ENCODE measurements around the gene SYNE4. TPM values are rescaled to one million over a fixed set of nuclear protein-coding genes. Genes with fewer than 3 reads are reported as not detected.

Gene SYNE4
- total and polyA plus RNA-seq, 2 of the 13 experiments (the other 11 are each of a cell fraction or from before 2014, with no cell fraction given), result 13.7 to 23.0 TPM

- TF ChIP-seq DMTF1 (CRISPR knock-in tag; IDR thresholded peaks at IDR 0.05) (no peak), NR2F6 (IDR thresholded peaks at IDR 0.05) (no peak), NR2F6 (CRISPR knock-in tag; IDR thresholded peaks at IDR 0.05) (no peak)
Observed at GRCh38 chr19:35986111-35986510, 22.5 kb downstream of the SYNE4 start (continued).

GRCh38 chr19:35983177-35983576, 25.4 kb downstream of the SYNE4 start:
- Histone ChIP-seq H3K9me3 (ENCODE audit: low read length) (no peaks in the 10 kb centered on the region), H3K27me3 (ENCODE audit: control insufficient read depth in 1 of 2, insufficient read depth in 2 of 2, low read length in 2 of 2) (peaks cover 1 to 48% of the 10 kb centered on the region in 2 experiments; a peak in 4 of 5 replicates), H3K4me3 (replicated peaks in 1 of 3; ENCODE audit: insufficient read depth in 1 of 3, low read depth in 2 of 3, low read length in 3 of 3) (no peak overlapping the region), H4K20me1 (ENCODE audit: insufficient read depth, low read length) (no peaks in the 10 kb centered on the region), H2AFZ (ENCODE audit: low read length) (no peak overlapping the region), H3K36me3 (replicated peaks in 1 of 2; ENCODE audit: control insufficient read depth in 1 of 2, insufficient read depth in 2 of 2, low read length in 2 of 2) (no peaks in the 10 kb centered on the region), H3K27ac (ENCODE audit: extremely low read length, insufficient read depth, low read length) (no peak overlapping the region), H3K4me2 (ENCODE audit: low read depth, low read length) (no peak overlapping the region), H3K9ac (ENCODE audit: insufficient read depth, low read depth, low read length) (no peak overlapping the region), H3K4me1 (ENCODE audit: insufficient read depth, low read length) (no peaks in the 10 kb centered on the region), H3K79me2 (ENCODE audit: insufficient read depth, low read length) (no peaks in the 10 kb centered on the region)
- intact Hi-C loops (cut with micrococcal nuclease; ENCODE audit: unreplicated experiment) (no loop called here), in situ Hi-C loops (cut with HindIII; ENCODE audit: extremely low pct_ligation_motif_present, low pct_unique_long_range_greater_than_20kb) (no loop called here)
- no peak for TF ChIP-seq RELA (CRISPR knock-in tag; IDR thresholded peaks at IDR 0.05)
- no peak for TF ChIP-seq ZNF670 (CRISPR knock-in tag; IDR thresholded peaks at IDR 0.05; ENCODE audit: borderline replicate concordance)
- no peak for TF ChIP-seq CCDC6 (CRISPR knock-in tag; IDR thresholded peaks at IDR 0.05)
- TF ChIP-seq SNAPC2 (CRISPR knock-in tag; IDR thresholded peaks at IDR 0.05), result no peak
- no peak for TF ChIP-seq ZBTB42 (CRISPR knock-in tag; IDR thresholded peaks at IDR 0.05)
- no peak for TF ChIP-seq HNF4G (IDR thresholded peaks at IDR 0.05; ENCODE audit: borderline replicate concordance, low read depth, low read length)
- TF ChIP-seq HNF4G (CRISPR knock-in tag; IDR thresholded peaks at IDR 0.05; ENCODE audit: borderline replicate concordance, low read depth), result no peak
- TF ChIP-seq REPIN1 (CRISPR knock-in tag; IDR thresholded peaks at IDR 0.05; ENCODE audit: borderline replicate concordance, low read depth), result no peak
- no peak for TF ChIP-seq ZNF501 (CRISPR knock-in tag; IDR thresholded peaks at IDR 0.05)
- no peak for TF ChIP-seq FOXP1 (IDR thresholded peaks at IDR 0.05)
- no peak for TF ChIP-seq FOXP1 (CRISPR knock-in tag; IDR thresholded peaks at IDR 0.05)
- TF ChIP-seq ZNF597 (CRISPR knock-in tag; IDR thresholded peaks at IDR 0.05), result no peak
- no peak for TF ChIP-seq KLF6 (CRISPR knock-in tag; IDR thresholded peaks at IDR 0.05)
- no peak for TF ChIP-seq ZBTB7B (CRISPR knock-in tag; IDR thresholded peaks at IDR 0.05)
- TF ChIP-seq IRF2 (CRISPR knock-in tag; IDR thresholded peaks at IDR 0.05), result no peak
- no peak for TF ChIP-seq ZMYM3 (CRISPR knock-in tag; IDR thresholded peaks at IDR 0.05)
- TF ChIP-seq, protein P1, sequence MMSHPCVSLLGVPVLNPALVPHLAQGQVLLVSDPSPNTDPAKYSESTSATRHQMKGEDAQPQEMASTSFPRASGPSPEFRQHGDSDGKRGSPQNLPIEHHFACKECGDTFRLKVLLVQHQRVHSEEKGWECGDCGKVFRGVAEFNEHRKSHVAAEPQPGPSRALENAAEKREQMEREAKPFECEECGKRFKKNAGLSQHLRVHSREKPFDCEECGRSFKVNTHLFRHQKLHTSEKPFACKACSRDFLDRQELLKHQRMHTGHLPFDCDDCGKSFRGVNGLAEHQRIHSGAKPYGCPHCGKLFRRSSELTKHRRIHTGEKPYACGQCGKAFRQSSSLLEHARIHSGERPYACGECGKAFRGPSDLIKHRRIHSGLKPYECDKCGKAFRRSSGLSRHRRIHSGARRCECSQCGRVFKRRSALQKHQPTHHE (CRISPR knock-in tag; IDR thresholded peaks at IDR 0.05; ENCODE audit: borderline replicate concordance), result no peak
- no peak for TF ChIP-seq KLF11 (CRISPR knock-in tag; IDR thresholded peaks at IDR 0.05)
- DNase-seq (ENCODE audit: low spot score) (no peak), FAIRE-seq (no peak), ATAC-seq (no peak)
- 33% methylated on average over 8 of the region's 8 CpGs for WGBS (ENCODE audit: low lambda C conversion rate)
- no TSS peak for BruUV-seq (replicated peaks)
- POLR2A ChIA-PET, result no interaction called here
- CTCF ChIA-PET (ENCODE audit: low intra/inter-chr PET ratio, low total read pairs), result no interaction called here

Measured in HepG2 (cell line).